Brain microvascular endothelial cell (primary cell): ENCODE data around the gene GYPA.
"Not testable (repeated sequence)": the region's sequence is repeated elsewhere in the genome, so short reads cannot be mapped to it uniquely, and the experiment has no call there.

Experiments used
- DNase-seq: peaks from one replicate; pipeline ENCODE4 v3.0.0-alpha.2; 2020
- H3K27ac ChIP-seq: fragments of 250-450 bp; sonication (Bioruptor Pico); 2 replicates; pipeline ENCODE4 v1.5.1; 2020; ENCODE audit warnings: mild to moderate bottlenecking, moderate library complexity
- H3K27me3 ChIP-seq: fragments of 250-450 bp; sonication (Bioruptor Pico); replicated peaks from 2 replicates; pipeline ENCODE4 v1.5.1; 2020; ENCODE audit warnings: mild to moderate bottlenecking
- H3K36me3 ChIP-seq: fragments of 250-450 bp; sonication (Bioruptor Pico); replicated peaks from 2 replicates; pipeline ENCODE4 v1.5.1; 2020; ENCODE audit warnings: mild to moderate bottlenecking
- H3K4me3 ChIP-seq: 2 replicates; pipeline ENCODE4 v1.5.1; 2011; ENCODE audit warnings: low read depth, mild to moderate bottlenecking, control low read depth, low read length, moderate library complexity
- in situ Hi-C: cut with HindIII; loops from 2 replicates; pipeline ENCODE4 v1.10.0; 2017; ENCODE audit warnings: low sequenced_read_pairs, low pct_ligation_motif_present
- TF ChIP-seq, protein P1 (sequence below): IDR thresholded peaks from 2 replicates; pipeline ENCODE4 v1.5.1; 2011; ENCODE audit warnings: low read depth, mild to moderate bottlenecking, moderate library complexity, low read length, control low read depth, inconsistent platforms; ENCODE audit errors: missing control alignments

Gene GYPA

DNA sequence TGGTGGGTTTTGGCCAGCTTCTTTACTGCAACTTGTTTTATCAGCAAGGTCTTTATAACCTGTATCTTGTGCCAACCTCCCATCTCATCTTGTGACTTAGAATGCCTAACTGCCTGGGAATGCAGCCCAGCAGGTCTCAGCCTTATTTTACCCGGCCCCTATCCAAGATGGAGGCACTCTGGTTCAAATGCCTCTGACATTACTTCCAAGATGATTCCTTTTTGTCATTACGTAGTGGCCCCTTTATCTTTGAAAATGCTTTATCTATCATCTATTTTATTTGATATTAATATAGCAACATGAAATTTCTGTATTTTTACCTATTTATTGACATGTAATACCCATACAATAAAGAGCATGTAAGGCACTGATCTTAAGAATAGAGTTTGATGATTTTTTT lies 49.3 kb downstream of the GYPA start:
- H3K27ac ChIP-seq, in situ Hi-C loops, H3K4me3 ChIP-seq, H3K36me3 ChIP-seq, DNase-seq, H3K27me3 ChIP-seq: not testable (repeated sequence)

DNA sequence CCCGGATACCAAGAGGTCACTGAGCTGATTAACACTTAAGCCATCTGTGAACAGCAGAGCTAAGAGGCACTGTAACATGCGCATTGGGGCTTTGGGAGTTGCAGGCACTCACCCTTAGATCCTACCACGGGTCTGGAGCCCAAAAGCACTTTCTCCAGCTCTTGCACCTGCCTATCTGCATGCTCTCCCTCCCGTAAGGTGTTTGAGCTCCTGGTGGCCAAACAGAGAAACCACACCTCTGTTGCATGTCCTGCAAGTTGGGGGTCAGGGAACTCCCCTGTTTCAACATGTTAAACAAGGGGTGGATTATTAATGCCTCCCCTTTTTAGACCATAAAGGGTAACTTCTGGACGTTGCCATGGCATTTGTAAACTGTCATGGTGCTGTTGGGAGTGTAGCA lies 49.8 kb downstream of the GYPA start:
- no peak for DNase-seq
- no peak overlapping the region for H3K27ac ChIP-seq
- H3K4me3 ChIP-seq: no peak overlapping the region
- TF ChIP-seq, protein P1, sequence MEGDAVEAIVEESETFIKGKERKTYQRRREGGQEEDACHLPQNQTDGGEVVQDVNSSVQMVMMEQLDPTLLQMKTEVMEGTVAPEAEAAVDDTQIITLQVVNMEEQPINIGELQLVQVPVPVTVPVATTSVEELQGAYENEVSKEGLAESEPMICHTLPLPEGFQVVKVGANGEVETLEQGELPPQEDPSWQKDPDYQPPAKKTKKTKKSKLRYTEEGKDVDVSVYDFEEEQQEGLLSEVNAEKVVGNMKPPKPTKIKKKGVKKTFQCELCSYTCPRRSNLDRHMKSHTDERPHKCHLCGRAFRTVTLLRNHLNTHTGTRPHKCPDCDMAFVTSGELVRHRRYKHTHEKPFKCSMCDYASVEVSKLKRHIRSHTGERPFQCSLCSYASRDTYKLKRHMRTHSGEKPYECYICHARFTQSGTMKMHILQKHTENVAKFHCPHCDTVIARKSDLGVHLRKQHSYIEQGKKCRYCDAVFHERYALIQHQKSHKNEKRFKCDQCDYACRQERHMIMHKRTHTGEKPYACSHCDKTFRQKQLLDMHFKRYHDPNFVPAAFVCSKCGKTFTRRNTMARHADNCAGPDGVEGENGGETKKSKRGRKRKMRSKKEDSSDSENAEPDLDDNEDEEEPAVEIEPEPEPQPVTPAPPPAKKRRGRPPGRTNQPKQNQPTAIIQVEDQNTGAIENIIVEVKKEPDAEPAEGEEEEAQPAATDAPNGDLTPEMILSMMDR: no peak
- in situ Hi-C loops: no loop called here
- H3K36me3 ChIP-seq: no peaks in the 10 kb centered on the region
- H3K27me3 ChIP-seq: no peaks in the 10 kb centered on the region

DNA sequence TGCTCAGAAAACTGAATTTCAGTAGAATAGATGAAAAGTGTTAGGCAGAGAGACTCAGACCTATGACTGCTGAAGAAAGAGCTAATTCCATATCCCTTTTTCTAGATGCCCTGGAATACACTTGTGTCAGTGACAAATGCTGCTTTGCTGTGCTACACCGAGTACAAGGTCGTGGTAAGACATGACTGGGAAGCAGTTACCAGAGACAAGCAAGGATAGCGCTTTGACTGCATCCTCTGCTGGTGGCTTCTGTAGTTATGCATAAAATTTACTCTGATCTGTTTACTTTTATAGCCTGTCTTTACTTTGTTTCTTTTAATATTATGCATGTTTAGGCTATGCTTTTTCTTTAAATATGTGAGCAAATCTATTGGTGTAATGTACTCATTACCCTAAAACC lies 58.5 kb downstream of the GYPA start:
- H3K4me3 ChIP-seq, H3K36me3 ChIP-seq, in situ Hi-C loops, DNase-seq, H3K27ac ChIP-seq, H3K27me3 ChIP-seq: not testable (repeated sequence)

DNA sequence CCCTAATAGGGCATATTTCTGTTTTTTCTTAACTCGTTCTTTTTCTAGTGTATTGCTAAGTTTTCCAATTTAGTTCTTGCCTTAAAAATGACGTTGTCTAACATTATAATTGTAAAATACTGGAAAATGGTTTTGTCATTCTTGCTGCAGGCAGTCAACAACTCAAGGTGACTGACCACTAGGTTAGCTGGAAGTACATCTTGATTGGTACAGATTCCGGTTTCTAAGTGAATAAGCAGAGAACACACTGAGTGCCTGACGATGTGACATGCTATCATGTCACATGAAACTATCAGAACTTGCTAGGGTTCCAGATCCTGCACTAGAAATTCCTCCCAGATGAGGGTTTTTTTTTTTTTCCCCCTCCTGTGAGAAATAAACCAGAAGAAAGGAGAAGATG lies 60.4 kb downstream of the GYPA start:
- H3K27ac ChIP-seq, H3K4me3 ChIP-seq, H3K36me3 ChIP-seq, H3K27me3 ChIP-seq, DNase-seq, in situ Hi-C loops: not testable (repeated sequence)

DNA sequence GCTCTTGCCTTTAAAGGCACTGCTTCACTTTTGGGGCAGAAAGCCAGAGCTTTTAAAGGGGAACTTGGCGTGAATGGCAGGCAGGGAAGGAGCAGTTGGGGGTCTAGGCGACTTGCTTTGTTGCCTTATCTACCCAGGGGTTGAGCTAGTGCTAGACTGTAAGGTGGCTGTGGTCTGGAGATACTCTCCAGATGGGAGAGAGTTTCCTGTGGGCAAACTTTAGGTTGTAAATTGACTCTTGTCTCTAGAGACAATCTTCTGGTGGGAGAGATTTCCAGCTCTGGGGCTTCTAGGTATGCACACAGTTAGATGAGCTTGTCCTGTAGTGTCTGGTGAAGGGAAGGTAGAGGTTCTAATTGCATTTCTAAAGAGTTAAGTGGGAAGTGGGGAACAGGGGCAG lies 61.8 kb downstream of the GYPA start:
- H3K4me3 ChIP-seq, H3K27ac ChIP-seq, in situ Hi-C loops, H3K36me3 ChIP-seq, DNase-seq, H3K27me3 ChIP-seq: not testable (repeated sequence)

DNA sequence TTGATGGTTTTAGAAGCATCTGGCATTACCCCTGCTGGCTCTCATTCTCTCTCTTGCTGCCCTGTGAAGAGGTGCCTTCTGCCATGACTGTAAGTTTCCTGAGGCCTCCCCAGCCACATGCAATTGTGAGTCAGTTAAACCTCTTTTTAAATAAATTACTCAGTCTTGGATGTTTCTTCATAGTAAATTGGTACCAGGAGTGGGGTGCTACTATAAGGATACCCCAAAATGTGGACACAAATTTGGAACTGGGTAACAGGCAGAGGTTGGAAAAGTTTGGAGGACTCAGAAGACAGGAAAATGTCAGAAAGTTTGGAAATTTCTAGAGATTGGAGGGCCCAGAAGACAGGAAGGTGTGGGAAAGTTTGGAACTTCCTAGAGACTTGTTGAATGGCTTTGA lies 79.0 kb downstream of the GYPA start:
- DNase-seq, in situ Hi-C loops, H3K27me3 ChIP-seq, H3K36me3 ChIP-seq, H3K4me3 ChIP-seq, H3K27ac ChIP-seq: not testable (repeated sequence)

DNA sequence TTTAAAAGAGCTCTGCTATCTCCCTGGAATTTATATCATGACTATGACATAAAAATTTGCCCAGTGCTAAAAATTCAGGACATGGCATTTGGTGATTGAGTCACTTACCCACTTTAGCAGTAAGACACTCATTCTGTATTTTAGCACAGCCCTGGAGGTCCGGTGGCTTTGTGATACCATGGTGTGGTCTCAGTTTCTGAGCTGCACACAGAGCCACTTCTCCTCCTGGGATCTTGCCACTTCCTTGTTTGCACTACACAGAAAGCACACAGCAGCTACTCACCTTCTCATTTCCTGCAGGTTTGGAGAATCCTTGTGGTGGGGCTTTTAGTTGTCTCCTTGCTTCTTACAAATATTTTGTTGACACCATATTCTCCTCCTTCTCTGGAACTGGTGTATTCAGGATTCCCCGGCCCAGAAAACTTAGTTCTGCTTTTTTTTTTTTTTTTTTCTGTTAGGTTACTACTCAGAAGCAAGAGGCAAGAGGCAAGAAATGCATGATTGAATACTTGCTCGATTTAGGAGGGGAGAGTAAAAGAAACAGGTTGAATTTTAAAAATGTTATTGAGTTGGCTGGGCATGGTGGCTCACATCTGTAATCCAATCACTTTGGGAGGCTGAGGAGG lies 80.2 kb downstream of the GYPA start:
- in situ Hi-C loops: not testable (repeated sequence)

More for the DNA sequence above, 80.2 kb downstream of the GYPA start:
- not testable (repeated sequence) for DNase-seq, H3K27ac ChIP-seq, H3K27me3 ChIP-seq, H3K4me3 ChIP-seq, H3K36me3 ChIP-seq
